ENCODE data around the gene CHSY1.

Gene CHSY1

DNA sequence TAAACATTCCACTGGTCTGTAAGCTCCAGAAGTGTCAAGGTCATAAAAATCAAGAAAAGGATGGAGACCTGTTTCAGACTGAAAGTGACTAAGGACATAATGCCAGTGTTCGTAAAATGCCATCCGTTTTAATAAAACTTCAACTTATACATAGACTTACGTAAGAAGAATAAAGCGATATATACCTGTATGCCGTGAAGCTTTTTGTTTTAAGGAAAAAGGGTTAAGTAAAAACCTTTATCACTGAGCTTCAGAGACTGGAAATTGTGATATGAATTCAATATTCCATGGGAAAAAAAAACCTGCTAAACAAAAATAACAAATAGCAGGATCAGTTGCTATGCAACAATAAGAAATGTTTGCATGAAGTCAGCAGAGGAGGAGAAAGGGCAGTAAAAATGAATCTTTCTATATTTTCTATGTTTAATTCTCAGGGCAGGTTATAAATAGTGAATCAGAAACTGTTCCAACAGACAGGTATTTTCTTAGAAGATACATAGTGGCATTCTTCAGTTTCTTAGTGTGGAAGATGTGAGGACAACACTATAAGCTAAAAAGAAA is 42.5 kb downstream of the CHSY1 start:
- no peak for DNase-seq (ENCODE audit: low read depth)

DNA sequence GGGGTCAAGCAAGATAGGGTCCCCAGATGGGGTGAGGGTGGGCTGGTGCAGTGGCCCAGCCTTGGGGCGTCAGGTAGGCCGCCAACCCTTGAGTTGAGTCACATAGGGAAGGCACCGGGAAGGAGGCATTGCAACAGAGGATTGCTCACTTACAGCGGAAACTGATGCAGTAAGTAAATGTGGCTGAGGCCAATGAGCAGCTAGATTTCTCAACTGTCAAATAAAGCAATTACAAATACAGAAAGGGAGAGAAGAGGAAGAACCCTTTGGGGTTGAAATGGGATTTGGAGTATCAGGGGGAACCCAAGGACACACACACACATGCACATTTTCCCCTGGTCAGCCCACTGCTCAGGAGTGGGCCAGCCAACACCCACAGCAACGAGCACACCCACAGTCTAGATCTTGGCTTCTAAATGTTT is 44.0 kb downstream of the CHSY1 start:
- no peak for DNase-seq (ENCODE audit: low read depth)

DNA sequence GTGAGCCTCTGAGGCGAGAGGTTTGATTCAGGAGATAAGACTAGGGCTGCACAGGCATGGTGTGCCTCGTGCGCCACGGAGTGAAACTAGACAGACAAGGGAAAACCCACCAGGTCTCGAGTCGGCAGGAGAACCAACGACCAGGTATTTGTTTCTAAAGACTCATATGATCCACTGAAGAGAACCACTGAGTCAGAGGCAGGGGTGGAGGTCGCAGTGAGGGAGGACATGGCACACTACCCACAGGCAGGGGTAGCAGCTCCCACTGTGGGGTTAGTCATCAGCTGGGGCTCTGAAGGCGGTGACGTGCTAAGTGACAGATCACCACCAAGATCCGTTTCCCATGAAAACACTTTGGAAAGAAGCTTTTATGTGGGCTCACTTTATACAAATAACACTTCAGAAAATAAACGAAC is 45.7 kb downstream of the CHSY1 start:
- no peak for DNase-seq (ENCODE audit: low read depth)

DNA sequence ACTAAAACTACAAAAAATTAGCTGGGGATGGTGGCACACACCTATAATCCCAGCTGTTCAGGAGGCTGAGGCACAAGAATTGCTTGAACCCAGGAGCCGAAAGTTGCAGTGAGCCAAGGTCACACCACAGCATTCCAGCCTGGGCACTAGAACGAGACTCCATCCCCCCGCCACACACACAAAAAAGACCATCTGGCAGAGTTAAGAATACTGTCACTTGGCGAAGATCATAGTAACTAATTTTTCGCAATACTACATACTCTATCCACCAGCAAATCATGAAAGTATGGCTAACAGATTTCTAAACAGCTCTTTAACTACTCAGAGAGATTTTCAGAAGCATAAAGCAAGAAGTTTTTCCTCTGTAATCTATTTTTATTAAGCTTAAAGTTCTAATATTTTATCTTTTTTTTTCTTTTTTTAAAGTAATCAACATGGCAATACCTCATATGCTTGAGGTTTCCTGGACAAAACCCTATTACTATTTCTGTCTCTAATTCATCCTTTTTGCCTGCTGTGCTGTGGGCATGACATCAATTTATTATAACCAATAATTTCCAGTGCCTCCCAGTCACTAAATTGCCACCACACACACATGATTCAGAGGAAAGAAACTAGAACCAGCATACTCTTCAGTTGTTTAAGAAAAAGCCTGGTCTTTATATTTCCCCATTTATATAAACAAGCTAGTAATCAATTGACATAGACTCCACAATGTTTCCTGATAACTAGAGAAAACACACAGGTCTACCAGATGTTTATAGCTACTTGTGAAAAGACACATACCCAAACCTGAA is 46.9 kb downstream of the CHSY1 start:
- no peak for DNase-seq (ENCODE audit: low read depth)

DNA sequence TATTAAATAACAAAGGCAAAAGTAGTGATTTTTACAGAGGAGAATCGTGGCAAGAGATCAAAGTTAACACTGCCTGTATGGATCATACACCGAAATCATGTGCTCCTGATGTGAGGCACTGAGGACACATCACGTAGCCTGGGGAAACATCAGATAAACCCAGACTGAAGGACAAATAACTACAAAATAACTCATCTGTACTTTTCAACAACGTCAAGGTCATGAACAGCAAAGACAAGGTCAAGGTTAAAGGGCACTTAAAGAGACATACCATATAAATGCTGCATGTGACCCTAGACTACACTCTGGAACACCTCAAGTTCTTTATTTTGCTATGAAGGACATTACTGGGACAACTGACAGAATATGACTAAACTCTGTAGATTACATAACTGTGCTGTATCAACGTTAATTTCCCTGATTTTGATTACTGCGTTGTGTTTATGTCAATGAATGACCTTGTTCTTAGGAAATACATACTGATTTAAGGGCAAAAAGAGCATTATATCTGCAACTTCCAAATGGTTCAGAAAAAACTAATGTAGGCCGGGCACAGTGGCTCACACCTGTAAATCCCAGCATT is 48.1 kb downstream of the CHSY1 start:
- no peak for DNase-seq (ENCODE audit: low read depth)

DNA sequence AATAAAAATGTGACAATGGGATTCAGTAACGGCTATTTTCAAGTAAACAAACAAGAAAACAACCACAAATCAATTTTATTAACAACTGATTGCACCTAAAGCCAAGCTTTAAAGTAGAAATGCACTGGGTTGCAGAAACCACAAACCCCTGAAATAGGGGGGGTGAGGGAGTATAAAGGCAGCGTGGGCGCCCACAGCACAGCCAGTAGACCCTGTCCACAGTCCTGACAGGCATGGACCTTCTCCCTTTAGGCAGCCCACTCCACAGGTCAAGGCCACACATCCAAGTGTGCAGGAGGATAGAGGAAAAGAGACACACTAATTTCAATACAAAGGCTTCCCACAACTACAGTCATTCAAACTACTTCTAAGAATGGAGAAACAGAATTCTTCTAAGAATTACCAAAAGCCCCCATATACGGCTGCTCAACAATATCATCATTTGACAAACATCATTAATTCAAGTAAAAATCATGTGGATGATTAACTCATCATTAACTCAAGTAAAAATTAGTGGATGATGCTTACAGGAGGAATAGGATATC is 48.7 kb downstream of the CHSY1 start:
- DNase-seq (ENCODE audit: low read depth), result no peak

DNA sequence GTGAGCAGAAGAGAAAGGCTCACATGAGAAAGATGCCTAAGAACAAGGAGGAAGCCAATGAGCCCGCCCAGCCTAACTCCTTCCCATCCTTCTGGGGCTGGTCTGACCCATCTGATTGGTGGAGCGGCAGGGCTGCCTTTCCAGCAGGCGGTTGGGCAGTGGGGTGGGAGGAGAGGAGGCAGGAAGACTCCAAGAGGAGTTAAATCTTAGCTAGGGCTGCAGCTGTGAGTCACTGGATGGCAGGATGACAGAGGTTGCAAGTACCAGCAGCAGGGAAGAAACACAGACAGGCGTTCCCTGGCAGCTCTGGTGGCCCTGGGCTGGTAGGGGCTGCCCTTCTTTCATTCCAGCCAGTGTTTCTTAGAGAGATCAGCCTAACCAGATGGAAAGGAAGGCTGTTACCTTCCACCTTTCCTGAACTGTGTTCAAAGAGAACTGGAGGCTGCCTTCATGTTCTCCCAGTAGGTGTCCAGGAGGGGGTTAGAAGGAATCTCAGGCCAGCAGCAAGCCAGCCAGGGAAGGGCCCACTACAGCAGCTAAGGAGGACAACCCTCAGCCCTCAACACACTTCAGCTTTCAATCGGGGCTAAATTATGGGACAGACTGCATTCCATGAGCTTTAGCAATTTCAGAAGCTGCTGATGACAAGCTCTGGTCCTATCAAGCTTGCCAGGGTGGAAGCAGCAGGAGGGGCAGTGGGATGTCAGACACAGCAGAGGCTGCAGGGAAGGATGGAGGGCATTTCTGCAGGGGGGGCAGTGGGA is 50.3 kb downstream of the CHSY1 start:
- DNase-seq (ENCODE audit: low read depth), result no peak

DNA sequence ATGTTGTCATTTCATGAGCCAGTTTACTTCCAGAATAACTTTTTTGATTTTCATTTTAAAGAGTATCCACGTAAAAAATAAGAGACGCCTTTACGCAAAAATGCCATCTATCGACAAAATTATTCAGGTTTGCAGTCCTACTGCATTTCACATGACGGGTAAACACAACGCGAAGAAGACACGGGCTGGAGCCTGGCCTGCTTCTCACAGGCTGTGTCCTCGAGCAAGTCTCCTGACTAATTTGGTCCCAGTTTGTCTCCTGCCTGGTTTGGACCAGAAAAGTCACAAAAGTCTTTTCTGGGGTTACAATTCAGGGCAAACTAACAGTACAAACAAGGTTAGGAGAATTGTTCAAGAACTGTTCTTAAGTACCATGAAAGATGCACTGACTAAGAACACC is 51.7 kb downstream of the CHSY1 start:
- DNase-seq (ENCODE audit: low read depth), result no peak

DNA sequence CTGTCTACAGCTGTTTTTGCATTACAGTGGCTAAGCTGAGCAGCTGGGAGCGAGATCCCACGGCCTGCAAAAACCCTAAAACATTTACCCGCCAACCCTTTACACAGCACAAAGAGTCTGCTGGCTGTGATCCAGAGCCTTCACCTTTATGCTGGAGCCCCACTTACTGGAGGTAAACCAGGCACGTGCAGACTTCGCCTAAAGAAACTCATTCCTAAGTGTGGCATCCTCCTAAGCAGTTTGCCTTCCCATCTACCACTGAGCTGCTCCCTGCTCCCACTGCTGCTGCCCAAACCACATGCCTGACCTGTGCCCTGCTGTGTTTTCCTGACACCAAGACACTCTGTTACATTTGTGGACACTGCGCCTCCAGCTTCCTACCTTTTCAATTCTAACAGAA is 53.0 kb downstream of the CHSY1 start:
- no peak for DNase-seq (ENCODE audit: low read depth)

DNA sequence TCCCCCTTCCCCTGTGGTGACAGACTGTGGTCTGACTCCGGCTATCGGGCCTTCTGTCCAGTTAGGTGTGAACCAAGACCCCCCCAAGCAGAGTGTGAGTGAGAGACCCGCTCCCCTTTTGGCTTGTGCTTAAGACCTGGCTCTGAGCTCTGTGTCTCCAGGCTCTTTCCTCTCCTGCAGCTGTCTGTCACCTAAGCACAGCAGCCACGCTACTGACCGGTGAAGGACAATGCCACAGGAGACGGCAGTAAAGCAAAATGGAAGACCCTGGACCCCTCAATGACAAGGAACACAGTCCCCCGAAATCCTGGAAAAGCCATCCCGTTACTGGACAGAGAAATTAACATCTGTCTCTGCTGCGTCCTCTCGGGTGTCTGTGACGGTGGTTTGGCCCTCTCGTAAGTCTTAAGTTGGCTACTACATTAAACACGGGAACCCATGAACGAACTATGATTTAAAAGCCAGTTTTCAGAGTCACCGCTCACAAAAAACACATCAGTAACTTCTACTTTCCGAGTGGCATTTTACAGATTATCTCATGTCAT is 53.7 kb downstream of the CHSY1 start:
- DNase-seq (ENCODE audit: low read depth), result no peak

DNA sequence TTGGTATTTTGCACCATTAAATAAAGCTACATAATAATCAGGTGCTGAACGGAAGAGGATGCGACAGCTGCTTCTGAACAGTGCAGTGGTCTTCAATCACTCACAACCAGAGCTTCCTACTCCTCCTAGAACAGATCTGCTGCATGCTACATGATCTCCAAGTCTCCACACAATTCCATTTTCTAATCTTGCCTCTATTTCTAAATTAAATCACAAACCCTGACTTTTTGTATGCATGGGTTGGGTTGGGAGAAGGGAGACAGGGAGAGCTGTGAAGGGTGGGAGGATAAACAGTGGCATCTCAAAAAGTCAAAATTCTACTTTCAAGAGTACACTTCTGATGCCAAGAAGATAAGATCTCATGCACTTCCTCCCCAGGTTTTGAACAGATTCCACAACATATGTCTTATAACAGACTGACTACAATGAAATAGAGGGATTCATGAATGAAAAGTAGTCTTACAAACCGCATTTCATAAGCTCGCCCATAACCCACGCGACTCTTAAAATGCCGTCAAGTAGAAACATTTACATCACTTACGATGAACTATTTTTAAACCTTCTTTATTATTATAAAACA is 57.2 kb downstream of the CHSY1 start:
- DNase-seq (ENCODE audit: low read depth), result no peak

DNA sequence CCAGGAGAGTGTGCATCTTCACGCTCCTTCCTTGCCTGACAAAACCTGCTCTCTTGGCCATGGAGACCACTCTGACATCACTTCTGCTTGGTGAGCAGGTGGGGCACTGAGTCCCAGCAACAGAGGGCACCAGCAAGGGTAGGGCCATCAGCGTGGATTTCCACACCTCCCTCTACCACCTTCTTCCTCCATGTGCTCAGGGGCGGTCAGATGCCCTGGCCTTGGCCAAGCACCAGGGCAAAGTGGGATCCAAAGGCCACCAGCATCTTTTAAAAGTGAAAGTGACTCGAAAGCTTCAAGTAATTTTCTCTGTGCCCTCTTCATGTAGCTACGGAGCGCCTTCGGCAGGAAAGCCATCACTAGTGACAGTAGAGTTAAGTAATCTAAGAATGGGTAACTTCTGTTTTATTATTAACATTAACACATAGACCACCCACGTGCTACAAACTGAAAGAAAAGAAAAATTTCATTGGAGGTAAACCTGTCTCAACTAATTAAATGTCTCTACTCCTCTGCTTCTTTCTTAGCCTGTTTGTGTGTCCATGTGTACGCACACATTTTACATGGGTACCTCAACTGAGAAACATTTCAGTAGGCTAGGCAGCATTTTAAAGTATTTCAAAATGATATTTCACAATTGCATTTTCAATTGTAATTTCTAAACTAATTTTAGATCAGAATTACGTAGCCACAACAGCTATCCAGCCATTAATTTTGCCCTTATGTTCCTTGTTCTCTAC is 57.9 kb downstream of the CHSY1 start:
- DNase-seq (ENCODE audit: low read depth), result no peak

DNA sequence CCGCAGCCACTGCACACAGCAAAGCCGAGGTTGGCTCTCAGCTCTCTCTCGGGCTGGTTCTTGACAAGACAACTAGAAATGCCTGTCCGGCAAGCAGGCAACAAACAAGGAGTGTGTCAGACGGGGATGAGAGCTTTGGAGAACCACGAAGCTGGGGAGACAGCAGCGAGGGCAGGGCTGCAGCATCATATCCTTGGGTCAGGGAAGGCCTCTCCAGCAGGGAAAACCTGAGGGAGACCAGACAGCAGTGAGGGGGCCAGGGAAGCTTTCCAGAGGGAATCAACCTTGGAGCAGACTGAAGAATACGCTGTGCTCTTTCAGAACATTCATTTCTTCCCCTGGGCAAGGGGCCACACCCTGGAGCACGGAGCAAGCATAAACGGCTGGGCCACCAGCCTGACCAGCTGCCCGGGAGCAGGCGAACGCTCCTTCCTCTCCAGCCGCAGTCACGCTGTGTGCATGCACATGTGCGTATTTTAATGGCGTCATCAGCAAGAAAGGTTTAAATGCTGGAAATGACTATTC is 58.7 kb downstream of the CHSY1 start:
- no peak for DNase-seq (ENCODE audit: low read depth)

DNA sequence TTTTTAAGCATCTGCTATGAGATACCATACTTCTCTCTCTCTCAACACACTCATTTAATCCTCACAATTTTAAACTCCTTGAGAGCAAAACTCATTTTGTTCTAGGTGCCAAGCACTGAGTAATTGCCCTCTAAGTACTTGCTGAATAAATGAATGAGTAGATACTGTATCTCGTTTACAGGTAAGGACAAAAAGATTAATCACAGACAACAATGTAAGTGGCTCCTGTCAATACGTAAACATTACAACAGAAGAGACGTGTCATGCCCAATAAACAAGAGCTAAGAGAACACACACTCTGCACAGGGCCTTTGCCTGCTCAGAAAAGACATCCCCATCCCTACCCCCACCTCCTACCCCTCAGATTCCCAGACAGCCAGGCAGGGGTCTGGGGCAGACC is 59.8 kb downstream of the CHSY1 start:
- DNase-seq (ENCODE audit: low read depth), result no peak

DNA sequence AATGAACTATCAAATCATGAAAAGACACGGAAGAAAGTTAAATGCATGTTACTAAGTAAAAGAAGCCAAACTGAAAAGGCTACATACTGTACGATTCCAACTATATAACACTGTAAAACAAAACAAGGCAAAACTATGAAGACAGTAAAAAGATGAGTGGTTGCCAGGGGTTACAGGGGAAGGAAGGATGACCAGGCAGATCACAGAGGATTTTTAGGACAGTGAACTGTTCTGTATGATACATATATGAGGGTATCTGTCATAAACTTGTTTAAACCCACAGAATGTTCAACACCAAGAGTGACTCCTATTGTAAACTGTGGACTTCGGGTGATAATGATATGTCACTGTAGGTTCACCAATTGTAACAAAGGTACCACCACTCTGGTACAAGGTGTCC is 60.6 kb downstream of the CHSY1 start:
- no peak for DNase-seq (ENCODE audit: low read depth)

DNA sequence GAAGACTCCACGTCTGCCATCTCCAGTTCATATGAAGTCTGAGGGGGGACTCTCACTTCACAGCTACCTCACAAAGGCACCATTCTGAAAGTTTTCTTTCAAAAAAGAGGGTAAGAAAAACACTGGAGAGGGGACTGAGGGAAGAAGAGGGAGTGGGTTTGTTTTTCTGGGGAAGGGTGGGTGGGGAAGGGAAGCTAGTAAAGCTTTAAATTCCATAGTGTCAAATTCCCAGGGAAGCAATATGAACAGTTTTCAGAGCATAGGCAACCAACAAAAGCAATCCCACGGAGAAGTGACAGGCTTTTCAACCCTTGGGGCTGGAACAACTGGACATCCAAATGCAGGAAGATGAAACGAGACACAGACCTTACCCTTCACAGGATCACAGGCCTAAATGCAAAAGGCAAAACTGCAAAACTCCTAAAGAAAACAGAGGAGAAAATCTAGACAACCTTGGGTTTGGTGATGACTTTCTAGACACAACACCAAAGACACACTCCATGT is 61.7 kb downstream of the CHSY1 start:
- no peak for DNase-seq (ENCODE audit: low read depth)

DNA sequence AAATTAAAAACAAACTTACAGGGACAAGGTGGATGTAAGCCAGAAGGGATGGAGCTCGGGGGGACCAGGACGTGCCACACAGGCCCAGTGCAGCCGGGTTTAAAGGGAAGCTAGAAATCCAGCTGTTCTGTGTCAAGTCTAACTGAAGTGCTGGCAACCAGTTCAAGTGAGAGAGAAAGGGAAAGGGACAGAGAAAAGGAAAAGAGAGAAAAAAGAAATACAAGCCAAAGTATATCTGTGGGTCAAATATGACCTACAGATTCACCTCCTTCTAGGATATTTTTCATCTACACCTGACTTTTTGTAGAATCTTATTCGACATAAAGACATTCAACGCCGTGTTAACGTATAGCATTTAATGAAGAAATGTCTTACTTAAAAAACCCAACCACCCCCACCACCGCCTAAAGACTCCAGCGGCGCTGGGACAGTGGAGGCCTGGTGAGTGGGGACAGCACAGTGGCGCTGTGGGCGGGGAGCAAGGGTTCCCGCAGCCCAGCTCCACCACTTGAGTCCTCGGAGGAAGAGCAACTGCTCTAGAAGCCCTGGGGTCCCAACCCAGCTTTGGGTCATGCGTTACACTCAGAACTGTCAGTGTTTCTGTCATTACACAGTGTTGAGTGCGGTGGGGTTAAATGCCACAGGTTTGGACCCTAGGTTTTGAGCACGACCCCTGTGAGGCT is 62.3 kb downstream of the CHSY1 start:
- DNase-seq (ENCODE audit: low read depth), result no peak

DNA sequence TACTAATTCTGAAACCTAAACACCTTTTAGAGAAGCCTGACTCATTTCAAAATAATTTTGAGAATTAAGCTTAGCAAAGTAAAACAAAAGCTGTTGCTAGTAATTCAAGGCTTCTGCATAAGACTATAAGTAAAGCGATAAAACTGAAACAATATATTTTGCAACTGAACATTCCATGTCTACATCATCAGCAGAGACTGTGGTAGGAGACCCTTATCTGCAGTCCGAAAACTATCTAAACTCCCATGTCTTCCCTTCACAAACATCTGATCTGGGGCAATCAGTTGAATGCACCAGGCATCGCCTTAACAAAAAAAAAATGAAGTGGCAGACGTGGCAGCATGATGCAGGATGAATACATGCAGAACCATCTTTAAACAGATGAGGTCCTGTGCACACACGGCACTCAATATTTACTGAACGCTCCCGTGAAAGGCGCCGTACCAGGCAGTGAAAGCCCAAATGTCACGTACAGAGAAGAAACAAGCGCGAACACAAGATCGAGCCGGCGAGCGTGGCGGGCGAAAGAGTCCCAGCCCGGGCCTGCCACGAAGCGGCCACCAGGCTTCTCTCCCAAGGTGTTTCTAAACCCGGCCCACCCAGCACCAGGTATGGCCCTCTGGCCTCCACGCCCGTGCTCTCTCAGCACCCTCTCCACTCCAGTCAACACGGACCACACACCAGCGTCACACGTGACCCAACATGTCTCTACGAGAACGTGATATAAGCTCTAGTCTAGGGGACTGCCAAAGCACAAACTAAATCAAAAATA is 63.0 kb downstream of the CHSY1 start:
- no peak for DNase-seq (ENCODE audit: low read depth)

Data from CMK (cell line).